HG03060 (cell line): ENCODE measurements around the gene THOC6.

Source experiments
- ATAC-seq: cut with Tn5 transposase; IDR thresholded peaks from one replicate; pipeline ENCODE4 v1.9.1; 2021; ENCODE audit warnings: low read depth, moderate number of reproducible peaks; ENCODE audit not compliant: unreplicated experiment

Gene THOC6

DNA sequence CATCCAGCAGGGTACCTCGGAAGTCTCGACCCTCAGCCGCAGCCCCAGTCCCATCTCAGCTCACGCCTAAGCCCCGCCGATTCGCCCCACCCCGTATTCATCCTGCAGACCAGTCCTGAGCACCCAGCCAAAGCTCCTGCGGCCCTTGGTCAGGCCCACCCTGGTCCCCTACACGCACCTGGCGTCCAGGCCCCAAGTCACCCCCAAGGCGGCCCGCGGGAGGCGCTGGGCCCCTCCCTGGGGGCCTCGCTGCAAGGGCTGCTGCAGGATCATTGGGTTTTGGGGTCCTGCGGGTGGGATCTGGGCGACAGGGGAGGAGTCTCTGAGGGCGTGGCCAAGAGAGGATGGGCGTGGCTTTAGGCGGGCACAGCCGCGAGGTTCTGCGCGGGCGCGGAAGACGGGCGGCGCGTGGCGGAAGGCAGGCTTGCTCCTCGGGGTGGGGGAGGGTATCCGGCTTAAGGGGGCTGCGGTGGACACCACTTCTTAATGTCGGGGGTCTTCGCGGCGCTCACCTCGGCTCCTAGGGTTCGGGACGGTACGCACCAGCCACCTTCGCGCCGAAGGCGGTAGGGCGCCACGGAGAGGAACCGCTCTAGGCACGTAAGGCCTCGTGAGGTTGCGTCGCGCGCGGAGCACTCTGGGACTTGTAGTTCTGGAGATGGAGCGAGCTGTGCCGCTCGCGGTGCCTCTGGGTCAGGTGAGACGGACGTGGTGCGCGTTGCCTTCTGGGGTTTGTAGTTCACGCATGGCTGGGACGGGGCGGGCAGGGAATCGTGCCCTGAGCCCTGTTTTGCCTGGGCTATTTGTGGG lies at the start of gene THOC6, which contains the start of gene HCFC1R1:
Gene THOC6 (plus strand): TSS at position 367 of the 810 bp plus-strand sequence. CDS start 292 bp downstream, at position 659.
Gene HCFC1R1 (minus strand): TSS at position 274 of the 810 bp plus-strand sequence. CDS start 1 bp downstream, at position 273.
- peak; percentile 56 for ATAC-seq

DNA sequence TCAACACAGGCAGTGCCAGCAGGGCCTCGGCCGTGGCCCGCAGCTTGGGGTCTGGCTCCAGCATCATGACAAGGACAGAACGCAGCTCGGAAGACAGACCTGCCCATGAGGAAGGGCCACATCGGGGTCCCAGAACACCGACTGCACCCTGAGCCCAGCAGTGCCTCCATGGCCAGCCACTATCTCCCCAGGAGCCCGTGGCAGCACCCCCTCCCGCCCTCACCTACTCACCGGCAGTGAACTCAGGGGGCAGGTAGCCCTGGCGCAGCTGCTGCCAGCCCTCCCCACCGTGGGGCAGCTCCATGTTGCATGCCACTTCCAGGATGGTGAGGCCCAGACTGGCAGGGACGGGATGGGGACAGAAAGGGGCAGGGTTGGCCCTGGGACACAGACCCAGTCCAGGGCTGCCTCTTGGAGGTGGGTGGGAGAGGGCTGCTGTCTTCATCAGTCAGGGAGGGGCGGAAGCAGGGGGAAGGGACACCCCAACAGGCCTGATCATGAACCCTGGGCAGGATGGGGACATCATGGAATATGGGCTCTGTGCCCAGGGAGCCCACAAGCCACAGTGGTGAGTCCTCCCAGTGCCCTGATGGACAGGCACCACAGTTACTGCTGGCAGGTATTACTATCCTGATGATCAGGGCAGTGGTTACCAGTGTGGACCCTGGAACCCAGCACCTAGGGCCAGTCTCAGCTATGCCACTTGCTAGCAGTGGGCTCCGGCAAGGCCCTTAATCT lies 49.3 kb upstream of the THOC6 start:
- ATAC-seq, result no peak

DNA sequence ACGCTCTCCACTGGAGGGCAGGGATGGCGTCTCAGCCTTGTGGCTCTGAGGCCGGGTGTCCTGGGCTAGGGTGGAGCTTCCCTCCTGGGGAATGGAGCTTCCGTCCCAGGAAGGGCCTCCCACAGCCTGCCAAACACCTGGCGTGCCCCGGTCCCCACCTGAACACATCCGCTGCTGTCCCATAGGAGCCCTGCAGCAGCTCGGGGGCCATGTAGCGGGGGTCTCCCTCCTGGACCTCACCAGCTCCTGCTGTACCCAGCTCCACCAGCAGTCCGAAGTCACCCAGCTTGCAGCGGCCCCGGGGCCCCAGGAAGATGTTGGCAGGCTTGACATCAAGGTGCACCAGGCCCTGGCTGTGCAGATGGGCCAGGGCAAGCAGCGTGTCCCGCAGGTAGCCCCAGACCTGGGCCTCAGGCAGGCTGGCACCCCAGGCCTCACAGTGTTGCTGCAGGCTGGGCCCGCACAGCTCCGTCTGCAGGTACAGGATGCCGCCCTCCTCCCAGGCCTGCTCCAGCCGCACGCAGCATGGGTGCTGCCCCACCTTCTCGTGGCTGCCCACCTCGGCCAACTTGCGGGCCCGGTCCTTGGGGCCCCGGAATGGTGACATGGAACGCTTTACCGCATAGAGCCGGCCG lies 48.6 kb upstream of the THOC6 start:
- ATAC-seq, result no peak

DNA sequence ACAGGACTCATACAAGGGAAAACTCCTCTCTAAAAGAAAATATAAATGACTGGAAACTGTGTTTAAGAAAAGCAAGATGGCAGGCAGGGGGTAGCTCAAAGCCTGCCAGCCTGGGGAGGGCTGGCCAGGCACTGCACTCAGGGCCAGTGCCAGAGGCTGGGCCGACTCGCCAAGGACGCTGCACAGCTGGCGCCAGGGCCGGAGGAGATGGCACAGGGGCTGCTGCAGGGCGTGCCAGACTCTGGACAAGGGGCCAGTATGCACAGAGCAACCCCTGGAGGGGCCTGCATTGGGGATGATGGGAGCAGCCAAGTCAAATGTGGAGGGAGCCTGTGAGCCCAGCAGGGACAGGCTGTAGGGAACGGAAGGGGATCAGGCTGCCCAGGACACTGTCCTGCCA lies 47.6 kb upstream of the THOC6 start:
- ATAC-seq, result no peak

DNA sequence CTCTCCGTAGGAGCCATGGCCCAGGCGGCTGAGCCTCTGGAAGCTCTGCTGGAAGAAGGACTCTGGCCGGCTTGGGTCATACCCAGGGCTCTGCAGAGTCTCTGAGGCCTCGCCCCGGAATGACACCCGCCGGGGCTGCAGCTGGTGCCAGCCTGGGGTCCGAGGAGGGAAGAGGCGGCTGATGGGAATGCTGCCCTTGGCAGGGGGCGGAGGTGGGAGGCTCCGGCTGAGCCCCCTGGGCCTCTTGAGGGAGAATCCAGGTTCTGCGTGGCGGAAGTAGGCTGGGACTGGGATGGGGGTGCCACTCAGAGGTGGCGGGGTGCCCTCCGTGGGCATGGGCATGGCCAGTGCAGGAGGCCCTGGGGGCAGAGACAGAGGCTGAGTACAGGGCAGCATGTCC lies 47.2 kb upstream of the THOC6 start:
- ATAC-seq, result no peak

DNA sequence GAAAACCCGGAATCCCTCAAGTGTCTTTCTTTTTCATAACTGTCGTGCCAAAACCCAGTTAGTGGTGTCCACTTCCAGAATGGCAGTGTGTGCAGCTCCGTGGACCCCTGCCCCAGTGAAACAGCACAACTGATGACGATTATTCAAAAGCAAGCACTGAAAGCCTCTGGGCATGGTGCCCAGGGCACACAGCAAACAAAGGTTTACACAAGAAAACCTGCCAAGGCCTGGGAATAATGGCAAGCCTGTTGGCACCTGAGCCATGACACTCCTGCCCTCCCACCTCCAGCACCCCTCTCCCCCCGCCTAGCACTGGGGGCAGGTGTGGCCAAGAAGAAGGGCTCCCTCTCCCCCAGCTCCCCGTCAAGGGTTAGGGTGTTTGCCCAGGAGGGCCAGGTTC lies 46.4 kb upstream of the THOC6 start:
- ATAC-seq, result no peak

DNA sequence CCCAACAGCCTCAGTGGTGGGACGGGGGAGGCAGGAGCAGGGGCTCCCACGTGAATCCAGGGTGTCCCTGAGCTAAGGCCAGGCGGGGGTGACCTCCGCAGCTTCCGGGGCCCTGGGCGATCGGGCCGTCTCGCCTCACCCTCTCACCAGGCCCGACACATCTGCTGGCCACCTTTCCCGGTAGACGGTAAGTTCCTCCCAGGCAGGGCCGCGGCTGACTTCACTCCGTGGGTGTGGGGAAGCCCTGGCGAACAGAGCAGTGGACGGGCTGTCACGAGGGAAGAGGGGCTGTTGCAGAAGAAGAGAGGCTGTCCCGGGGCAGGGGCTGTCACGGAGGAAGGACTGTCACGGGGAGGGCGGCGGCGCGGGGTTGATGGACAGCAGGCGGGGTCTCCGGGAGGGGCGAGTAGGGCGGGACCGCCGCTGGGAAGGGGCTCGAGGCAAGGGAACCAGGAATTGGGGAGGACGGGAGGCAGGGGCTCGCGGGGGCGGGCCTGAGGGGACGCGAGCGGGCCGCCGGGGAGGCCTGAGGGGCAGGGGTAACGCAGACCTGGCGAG lies 44.1 kb upstream of the THOC6 start:
- ATAC-seq, result no peak

DNA sequence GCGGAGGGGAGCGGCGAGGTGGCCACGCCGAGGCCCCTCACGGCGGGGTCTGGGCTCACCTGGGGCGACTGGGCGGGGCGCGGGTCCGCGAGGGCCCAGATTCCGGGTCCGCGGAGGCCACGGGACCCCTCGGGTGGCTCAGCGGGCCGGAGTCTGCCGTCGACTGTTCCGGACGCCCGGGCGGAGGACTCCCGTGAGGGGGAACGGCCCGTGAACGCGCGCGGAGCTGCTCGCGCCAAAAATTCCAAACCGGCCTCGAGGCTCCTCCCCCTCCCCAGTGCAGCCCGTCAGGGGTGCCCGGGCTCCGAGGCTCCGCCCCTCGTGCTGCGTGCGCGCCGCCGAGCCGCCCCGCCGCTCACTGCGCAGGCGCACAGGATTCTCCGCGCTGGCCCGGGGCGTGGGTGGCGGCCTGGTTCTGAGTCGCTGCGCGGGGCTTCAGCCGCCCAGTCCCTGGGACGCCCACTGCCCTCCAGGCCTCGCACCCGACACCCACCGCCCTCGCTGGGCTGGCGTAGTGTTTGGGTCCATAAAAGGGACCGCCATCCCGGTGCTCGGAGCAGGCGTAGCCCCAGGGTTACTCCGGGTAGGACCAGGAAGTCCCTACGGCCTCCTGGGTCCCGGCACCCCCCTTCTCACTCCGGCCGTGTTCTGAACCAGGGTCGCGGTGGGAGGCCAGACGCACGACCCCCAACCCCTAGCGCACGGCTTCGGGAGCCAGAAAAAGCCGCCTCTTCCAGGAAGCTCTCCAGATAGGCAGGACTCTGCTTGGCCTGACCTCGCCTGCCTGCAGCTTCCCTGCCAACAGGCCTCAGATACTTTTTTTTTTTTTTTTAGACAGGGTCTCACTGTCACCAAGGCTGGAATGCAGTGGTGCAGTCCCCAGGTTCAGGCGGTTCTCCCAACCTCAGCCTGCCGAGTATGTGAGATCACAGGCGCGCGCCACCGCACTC lies 43.3 kb upstream of the THOC6 start, which contains the start of gene PKMYT1:
Gene PKMYT1 (minus strand): TSS at position 220 of the 950 bp plus-strand sequence. CDS start 789 bp downstream, outside the sequence.
- ATAC-seq, result no peak

DNA sequence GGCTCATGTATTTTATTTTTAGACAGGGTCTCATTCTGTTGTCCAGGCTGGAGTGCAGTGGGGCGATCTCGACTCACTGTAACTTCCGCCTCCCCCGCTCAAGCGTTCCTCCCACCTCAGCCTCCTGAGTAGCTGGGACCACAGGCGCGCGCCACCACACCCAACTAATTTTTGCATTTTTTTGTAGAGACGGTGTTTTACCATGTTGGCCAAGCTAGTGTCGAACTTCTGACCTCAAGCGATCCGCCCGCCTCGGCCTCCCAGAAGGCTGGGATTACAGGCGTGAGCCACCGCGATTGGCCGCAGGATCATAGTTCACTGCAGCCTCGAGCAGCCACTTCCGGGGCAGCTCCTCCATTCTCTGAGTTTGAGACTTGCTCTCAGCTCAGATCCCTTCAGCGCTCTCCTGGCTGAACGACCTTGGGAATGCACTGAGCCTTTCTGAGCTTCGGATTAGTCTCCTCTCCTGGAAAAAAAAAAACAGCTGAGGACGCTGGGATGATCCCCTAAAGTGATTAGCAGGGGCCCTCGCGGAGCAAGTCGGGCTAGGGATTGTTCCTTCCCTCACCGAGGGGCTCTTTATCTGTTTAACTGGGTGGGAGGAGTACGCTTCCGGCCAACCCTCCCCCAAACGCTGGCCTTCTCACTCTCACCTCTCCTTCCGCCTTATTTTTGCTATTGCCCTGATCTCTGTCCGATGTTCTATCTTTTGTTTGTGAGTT lies 42.5 kb upstream of the THOC6 start:
- ATAC-seq, result no peak

DNA sequence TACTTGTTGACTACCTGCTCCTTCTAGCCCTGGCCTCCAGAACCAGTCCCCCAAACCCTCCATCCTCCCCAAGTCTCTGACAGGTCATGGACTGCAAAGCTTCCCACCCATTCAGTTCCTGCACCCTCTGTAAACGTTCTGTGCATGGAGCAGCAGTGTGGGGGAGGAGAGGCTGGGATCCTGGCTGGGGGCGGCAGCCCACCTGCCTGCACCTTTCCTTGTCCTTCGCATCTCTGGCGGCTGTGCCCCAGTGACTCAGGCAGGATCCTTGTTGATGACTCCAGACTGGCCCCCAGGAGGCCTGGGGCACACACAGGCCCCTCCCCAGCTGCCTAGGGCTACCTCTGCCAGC lies 42.0 kb upstream of the THOC6 start:
- ATAC-seq, result no peak

DNA sequence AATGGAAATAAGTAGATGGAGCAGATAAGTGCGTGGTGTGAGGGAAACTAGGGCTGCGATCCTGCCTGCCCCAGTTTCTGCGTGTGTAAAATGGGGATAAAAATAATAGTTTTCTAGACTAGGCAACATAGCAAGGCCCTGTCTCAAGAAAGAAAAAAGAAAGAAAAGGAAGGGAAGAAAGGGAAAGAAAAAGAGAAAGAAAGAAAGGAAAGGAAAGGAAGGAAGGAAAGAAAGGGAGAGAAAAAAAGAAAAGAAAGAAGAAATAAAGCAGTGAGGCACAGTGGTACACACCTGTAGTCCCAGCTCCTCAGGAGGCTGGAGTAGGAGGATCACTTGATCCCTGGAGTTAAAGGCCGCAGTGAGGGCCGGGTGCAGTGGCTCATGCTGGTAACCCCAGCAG lies 41.4 kb upstream of the THOC6 start:
- no peak for ATAC-seq

DNA sequence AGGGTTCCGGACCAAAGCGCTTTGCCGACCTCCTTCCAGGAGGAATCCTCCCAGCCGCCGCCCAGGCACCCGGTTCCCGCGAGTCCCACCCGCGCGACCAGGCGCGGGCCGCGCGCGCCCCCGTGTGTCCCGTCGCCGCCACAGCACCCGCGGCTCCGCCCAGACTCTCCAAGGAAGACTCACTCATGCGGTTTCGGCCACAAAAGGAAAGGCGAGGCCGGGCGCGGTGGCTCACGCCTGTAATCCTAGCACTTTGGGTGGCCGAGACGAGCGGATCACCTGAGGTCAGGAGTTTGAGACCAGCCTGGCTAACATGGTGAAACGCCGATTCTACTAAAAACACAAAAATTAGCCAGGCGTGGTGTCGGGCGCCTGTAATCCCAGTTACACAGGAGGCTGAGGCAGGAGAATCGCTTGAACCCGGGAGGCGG lies 40.1 kb upstream of the THOC6 start:
- ATAC-seq, result no peak

DNA sequence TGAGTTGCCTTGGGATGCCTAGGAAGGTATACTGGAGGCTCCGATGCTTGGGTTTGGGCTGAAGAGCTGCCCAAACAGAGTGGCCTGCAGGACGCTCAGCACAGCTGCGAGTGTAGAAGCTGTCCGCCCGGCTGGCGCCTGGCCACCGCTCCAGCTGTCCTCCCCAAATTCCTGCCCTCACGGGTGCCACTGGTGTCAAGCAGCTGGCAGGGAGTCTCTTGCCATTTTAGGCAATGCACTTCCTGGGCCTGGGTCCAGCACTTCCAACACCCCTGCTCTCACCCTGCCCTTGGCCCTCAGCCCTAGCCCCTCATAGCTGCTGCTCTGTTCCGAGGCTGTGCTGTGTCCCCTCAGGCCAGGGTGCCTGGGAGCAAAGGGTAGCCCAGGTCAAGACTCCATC lies 38.4 kb upstream of the THOC6 start:
- ATAC-seq, result no peak

DNA sequence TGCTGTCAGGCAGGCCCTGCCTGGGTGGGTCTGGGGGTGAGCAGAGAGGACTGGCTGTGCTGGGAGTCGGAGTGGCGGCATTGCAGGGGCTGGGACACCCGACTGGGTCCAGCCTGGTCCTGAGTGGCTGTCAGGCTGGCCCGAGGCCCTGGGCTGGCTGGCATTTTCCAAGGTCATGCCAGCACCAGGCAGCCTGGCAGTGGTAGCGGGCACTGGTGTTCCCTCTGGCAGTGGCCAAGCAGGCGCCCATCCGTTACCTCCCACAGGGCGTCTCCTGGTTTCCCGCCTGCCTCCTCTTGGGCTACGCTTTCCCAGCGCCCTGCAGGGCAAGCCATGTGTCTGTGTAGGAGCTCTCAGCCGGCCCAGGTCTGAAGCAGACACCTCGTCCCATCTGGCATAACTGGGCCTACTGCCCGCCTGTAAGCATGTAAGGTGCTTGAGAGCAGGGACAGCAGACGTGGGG lies 37.9 kb upstream of the THOC6 start:
- no peak for ATAC-seq

DNA sequence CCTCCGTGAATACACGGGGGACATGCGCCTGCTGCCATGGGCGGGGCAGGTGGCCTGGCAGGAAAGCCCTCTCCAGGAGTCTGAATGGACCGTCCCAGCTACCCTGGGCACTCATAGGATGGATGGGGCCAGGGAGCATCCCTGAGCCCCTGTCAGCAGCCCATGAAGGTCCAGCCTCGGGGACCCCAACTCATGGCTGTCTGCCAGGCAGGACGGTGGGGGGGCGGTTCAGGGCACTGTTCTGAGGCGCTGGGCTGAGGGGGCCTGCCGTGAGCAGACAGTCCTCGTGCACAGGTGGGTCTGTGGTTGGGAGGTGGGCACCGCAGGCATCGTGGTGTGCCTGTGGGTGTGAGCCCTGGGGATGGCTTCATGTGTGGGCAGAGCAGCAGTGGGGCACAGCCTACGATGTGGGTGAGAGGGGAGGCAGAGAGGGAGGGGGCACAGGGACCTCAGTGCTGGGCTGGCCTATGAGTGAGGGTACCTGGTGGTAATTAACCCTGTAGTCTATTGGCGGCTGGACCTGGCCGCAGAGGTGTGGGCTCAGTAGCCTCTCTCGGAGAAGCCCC lies 37.1 kb upstream of the THOC6 start:
- ATAC-seq, result no peak

DNA sequence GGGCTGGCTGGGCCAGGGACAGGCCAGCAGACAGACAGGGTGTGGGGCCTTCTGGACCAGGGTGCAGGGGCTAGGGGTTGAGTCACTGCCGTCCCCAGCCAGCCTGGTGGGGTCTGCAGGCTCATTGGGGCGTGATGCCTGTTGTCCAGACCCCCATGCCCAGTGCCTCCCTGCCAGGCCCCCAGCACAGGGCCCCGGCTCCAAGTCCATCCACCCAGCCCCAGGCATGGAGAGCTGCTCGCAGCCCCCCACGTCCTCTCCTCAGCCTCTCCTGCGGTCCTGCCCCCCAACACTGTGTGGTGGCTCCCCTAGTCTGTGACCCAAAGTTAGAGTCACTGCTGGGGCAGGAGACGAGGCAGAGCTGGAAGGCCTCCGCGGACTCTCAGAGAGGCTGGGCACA lies 36.5 kb upstream of the THOC6 start:
- ATAC-seq, result no peak

DNA sequence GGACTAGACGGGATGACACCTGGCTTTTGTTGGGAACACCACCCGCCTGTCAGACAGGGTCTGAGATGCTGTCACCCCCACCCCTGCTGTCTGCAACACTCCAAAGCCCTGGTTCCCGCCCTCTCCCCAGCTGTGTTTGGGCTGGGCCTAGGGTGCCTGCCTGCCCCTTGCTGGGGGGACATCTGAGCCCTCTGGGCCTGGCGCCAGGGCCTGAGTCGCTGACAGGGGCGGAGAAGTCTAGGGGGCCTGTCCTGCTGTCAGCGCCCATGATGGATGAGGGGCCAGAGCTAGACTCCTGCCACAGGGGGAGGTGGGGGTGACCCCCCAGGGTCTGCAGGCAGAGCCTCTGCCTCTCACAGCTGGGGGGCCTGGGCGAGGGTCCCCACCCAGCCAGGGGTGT lies 36.0 kb upstream of the THOC6 start:
- no peak for ATAC-seq

DNA sequence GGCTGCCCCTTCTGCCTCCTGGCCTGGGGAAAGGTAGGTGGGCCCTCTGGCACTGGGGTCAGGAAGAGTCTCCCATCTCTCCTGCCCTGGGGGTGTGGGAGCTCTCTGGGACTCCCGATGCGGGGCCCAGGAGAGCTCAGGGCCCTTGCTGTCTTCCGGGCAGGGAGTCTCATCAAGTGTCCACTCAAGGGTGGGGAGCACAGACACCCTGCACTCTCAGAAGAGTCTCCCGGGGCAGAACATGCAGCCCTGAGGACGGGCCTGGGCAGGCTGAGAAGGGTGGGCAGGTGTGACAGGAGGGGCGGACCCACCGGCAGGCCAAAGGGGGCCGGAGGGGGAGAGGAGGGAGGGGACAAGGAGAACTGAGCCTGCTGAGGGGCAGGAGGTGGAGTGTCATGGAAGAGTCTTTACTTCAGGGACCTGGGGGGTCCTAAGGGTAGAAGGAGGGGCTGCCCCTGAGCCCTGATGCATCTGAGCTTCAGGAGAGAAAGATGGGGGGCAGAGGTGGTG lies 35.2 kb upstream of the THOC6 start:
- ATAC-seq, result no peak

DNA sequence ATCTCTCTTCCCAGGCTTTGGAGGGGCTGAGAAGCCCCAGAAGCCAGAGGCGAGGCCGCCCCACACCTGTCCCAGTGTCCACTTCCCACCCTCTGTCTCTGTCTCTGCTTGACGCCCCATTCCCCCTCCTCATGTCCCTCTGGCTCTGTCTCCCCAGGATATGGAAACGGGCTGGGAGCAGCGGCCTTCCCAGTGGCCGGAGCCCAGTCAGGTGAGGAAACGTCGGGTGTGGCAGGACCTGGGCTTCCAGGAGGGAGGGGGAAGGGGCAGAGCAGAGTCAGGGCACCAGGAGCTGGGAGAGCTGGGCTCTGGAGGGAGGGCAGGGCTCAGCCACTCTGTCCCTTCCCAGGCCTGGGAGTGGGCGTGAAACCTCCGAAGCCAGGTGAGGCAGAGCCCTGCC lies 32.9 kb upstream of the THOC6 start:
- ATAC-seq, result no peak
